HG02678 (cell line): ENCODE results near the gene PPP1R9A.
A peak's percentile ranks its signal among the peaks of the same experiment; 100 is the strongest.

Source experiments
- ATAC-seq: cut with Tn5 transposase; IDR thresholded peaks from one replicate; pipeline ENCODE4 v1.9.1; 2021; ENCODE audit warnings: mild to moderate bottlenecking, moderate library complexity; ENCODE audit not compliant: unreplicated experiment

PPP1R9A gene

GRCh38 chr7:95304990-95305389, 397.6 kb downstream of the PPP1R9A start:
- no peak for ATAC-seq

DNA sequence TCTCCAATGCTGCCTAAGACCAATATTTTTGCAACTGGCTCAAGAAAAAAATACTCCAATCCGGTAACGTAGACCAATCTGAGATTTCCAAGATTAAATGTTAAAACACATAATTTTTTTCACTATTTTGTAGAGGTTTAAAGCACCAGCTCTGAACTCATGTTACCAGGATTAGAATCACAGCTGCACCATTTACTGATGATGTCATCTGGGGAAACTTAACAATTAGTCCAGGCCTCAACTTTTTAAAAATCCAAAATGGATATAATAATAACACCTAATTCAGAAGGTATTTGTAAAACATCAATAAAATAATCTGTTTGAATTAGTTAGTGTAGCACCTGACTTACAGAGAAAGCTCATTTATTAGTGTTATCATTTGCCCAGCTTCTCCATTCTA, 402.6 kb downstream of the PPP1R9A start:
- no peak for ATAC-seq

DNA sequence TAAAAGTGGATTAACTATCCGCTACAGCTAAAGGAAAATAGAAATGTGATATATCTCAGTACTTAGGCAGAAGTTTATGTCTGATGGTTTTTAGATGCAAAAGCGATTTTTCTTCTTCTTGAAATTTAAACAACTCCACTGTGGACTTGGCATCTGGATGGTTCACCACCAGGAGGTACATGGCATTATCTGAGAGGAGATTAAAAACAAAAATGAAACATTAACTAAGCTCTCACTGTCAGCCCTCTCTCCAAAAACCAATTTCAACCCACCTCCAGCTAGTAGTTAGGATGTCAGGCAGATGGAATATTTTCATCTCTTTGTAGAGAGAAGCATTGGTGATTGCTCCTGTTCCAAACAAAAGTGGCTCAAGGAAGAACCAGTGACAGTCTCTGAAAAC, 404.0 kb downstream of the PPP1R9A start:
- no peak for ATAC-seq

DNA sequence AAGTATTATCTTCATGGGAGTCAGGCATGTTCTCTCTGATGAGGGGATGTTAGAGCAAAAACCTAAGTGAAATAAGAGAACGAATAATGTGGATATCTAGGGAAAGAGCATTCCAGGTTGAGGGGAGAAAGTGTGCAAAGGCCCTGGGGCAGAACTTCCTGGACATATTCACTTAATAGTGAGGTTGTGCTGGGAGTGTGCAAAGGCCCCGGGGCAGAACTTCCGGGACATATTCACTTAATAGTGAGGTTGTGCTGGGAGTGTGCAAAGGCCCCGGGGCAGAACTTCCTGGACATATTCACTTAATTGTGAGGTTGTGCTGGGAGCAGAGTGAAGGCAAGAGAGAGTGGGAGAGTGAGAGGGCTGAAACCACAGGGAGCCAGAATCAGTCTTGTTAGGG, 405.2 kb downstream of the PPP1R9A start:
- no peak for ATAC-seq

DNA sequence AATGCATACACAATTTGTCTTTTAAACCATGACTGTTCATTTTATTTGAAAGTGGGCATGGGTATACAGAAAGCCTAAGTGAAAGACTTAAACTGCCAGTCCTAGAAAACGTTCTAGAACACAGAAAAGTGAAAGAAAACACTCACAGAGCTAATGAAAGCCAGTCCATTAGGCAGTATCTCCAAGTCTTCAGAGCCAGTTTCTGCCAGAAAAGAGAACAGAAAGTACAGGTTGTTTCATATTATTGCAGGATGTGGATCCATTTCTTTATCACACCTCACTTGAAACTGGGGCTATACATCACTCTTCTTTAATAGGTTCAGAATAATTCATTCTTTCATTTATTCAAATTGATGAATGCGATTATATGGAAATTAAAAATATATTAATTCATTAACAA, 409.2 kb downstream of the PPP1R9A start:
- ATAC-seq: peak; percentile 74

DNA sequence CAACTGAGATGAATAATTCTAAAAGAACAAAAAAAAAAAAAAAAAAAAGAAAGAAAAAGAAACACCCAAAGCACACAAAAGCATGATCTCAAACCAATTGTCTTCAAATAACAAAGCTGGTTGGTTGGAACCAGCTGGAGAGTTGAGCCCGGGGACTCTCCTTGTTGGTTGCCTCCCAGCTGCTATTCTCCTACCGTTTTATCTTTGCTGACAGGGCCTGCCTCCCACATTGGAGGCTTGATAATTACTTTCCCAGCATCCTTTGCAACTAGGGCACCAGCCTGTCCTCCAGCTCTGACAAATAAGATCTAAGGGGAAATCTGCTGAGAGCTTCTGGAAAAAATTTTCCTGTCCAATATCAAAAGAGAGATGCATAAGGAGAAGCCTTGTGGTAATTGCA, 410.2 kb downstream of the PPP1R9A start:
- ATAC-seq: no peak

DNA sequence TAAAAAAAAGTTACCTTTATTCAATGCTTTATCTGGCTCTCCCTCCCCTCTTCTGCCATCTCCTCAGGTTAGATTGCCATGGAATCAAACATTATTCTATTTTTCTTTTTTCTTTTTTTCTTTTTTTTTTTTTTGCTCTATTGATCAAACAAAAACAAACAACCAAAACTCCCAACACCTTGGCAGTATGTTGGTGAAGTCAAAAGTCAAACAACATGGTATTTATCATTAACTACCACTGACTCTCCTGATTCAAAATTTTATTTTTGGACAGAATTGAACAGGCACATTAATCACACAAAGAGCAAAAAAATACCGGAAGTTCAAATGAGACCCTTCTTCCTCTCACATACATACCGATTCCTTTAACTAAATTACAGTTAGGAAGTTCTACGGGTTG, 410.6 kb downstream of the PPP1R9A start:
- no peak for ATAC-seq

GRCh38 chr7:95318501-95319100, 411.2 kb downstream of the PPP1R9A start:
- ATAC-seq: no peak

DNA sequence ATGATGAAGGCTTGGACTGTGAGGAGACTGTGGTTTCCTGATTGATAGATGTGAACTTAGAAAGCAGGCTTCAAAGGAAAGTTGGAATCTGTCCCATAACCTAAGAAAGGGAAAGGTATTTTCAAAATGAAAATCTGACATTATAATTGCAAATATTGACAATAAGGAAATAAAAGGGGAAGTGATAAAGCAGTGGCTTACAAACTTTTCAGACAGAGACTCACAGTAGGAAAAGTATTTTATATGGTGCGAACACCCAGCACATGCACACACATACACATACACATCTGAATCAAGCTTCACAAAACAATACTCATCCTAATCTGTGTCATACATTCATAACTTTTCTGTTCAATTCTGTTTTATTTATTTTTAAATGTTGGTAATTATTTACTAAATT, 412.2 kb downstream of the PPP1R9A start:
- no peak for ATAC-seq

DNA sequence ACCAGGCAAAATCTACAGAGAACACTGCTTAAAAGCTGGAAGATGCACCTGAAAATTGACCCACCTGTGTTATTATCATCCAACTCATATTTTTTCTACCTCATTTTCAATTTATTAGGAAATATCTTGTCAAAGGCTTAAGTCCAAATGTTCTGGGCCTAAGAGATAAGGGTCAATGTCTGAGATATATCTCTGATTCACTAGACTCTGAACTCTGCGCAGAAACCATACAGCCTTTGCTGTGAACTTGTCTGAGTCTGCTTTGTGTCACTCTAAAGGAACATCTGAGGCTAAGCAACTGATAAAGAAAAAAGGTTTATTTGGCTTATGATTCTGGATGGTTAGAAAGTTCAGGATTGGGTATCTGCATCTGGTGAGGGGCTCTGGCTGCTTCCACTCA, 413.3 kb downstream of the PPP1R9A start:
- ATAC-seq: no peak

DNA sequence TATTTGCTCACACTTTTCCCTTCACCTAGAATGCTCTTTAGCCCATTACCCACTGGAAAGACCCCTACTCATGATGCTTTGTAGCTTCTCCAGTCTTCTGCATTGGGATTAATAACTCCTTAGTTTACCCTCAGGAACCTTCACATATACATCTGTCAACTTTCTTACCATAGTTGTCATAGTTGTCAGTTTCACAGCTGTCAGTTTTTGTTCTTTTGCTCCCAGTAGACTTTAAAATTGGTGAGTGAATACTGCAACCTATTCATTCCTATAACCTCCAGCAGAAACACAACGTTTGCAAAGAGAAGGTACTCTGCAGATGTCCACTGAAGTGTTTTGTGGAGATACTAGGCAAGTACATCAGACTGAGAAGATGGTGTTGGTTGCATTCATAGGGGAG, 414.3 kb downstream of the PPP1R9A start:
- no peak for ATAC-seq

DNA sequence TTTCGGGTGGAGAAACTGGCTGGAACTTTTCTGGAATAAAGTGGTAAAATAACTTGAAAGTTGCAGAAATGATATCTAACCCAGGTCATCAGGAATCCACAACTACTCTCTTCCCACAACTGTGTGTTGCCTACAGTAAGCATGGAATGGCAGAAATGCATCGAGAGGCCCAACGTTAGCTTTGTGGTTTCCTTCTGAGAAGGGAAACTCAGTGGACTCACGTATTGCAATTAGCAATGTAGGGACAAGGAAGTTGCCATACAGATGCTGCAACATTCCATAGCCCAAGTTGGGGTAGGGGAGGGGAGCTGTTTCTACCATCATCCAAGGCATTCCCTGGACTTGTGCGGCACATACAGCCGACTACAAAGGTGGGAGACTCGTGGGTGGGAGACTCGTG, 415.0 kb downstream of the PPP1R9A start:
- ATAC-seq: no peak

GRCh38 chr7:95322854-95323253, 415.5 kb downstream of the PPP1R9A start:
- ATAC-seq: no peak

- ATAC-seq: no peak
These were observed 416.2 kb downstream of the PPP1R9A start for GRCh38 chr7:95323410-95324129.

DNA sequence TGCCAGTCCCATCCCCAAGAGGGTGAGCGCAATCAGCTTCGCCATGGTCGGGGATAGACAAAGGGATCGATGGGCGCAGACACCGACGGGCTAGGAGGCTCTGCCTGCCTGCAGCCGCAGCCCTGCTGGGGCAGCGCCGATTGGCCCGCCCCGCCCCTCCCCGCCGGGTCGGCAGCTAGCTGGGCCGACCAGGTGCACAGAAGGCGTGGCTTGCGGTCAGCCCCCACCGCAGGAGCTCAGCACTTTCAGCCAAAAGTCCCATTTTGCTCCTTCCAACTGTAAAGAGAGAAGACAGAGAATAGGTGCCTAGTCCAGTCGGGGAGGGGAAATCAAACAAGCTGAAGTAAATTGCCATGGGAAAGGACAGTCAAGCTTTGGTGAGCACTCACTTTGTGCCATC, 417.0 kb downstream of the PPP1R9A start, which contains the start of gene PON1:
Gene PON1 (minus strand): TSS at position 102 of the 400 bp plus-strand sequence. CDS start 57 bp downstream, at position 45.
- ATAC-seq: no peak

- ATAC-seq: no peak
These were observed 420.0 kb downstream of the PPP1R9A start for GRCh38 chr7:95327356-95327755.

DNA sequence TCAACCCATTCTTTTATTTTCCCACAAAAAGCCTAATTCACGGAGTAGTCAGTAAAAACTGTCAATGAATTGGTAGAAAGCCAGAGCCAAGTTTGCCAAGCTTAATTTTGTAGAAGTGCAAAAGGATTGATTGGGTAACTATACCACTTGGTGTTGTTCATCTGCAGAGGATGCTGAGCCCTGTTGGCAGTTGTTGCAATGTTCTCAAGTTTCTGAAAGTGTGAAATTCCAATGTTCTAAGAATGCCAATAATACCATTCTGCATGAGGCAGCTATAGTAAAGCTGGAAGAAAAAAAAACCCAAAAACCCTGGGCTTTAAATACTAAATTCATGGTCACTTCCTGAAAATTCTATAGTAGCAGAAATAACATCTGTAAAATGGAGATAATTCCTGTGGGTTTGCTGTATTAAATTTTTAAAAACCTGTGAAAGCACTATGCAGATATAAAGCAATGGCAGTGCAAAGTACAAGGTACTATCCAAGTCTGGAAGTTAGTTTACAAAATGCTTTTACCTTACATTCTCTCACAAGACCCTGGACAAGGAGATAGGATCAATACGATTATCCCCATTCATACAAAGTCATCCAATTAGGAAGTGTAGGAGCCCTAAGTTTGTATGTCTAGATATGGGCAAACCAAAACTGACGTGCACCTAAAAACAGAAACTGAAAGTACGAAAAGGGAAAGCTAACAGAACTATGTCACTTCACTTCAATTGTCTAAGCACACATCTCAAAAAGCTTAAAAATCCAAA, 423.0 kb downstream of the PPP1R9A start:
- peak; percentile 98 for ATAC-seq

- peak; percentile 27 for ATAC-seq
These were observed 423.6 kb downstream of the PPP1R9A start for GRCh38 chr7:95330961-95331337.

DNA sequence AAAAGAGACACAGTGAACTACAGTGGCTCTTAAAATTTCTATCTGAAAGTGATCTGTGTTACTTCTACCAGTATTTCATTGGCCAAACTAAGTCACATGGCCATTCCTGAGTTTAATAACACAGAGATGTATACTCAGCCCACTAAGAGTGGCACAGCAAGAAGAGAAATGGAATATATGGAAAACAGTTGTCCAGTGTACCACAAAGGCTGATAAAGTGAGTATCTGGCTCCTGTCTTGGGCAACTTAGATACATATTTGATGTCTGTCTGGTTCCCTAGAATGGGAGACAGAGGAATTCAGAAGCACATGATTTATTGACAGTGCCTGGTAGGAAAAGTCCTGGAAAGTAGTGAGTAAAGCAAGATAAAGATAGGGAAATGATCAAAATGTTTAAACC, 427.1 kb downstream of the PPP1R9A start:
- no peak for ATAC-seq

GRCh38 chr7:95335093-95335492, 427.7 kb downstream of the PPP1R9A start:
- ATAC-seq: no peak

GRCh38 chr7:95338832-95339231, 431.4 kb downstream of the PPP1R9A start:
- ATAC-seq: no peak

DNA sequence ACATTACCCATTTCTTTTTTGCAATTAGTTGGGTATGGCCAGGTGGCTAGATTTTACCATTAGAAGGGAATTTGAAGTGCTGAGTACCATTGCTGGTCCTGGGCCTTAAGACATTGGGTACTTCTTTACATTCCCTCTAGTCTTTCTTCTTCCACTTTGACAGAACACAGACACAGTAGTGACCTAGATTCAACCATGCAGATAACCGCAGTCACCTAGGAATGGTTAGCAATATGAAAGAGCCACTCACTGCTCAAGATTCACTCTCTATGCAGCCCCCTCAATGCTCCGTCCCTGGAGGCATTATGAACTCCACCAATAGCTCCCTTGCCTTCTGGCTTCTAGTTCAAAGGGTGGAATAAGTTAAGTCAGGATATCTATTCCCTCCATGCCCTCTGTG, 433.1 kb downstream of the PPP1R9A start:
- ATAC-seq: no peak
